Fibroblast of lung (primary cell): ENCODE measurements around the gene SLC8A3. TPM values are rescaled to one million over a fixed set of nuclear protein-coding genes. Genes with fewer than 3 reads are reported as not detected.
A peak's percentile ranks its signal among the peaks of the same experiment; 100 is the strongest.

Source experiments
- DNase-seq, 2 donors: peaks; one replicate each; pipeline versions ENCODE4 v3.0.0 to v3.0.0-alpha.2; 2010; ENCODE audit warnings: low read depth in 2 of 2
- H2AFZ ChIP-seq: 2 replicates; pipeline ENCODE4 v1.5.1; 2012; ENCODE audit warnings: low read length, control low read depth, inconsistent platforms
- H3K27ac ChIP-seq: 2 replicates; pipeline ENCODE4 v1.5.1; 2011; ENCODE audit warnings: low read length, control low read depth; ENCODE audit not compliant: insufficient read depth
- H3K27me3 ChIP-seq: 2 replicates; pipeline ENCODE4 v1.5.1; 2011; ENCODE audit warnings: mild to moderate bottlenecking, low read length; ENCODE audit not compliant: control insufficient read depth, insufficient read depth
- H3K36me3 ChIP-seq: 2 replicates; pipeline ENCODE4 v1.5.1; 2011; ENCODE audit warnings: low read length; ENCODE audit not compliant: control insufficient read depth, insufficient read depth
- H3K4me1 ChIP-seq: 2 replicates; pipeline ENCODE4 v1.5.1; 2011; ENCODE audit warnings: low read length; ENCODE audit not compliant: control insufficient read depth, insufficient read depth; ENCODE audit errors: extremely low read depth
- H3K4me2 ChIP-seq: 2 replicates; pipeline ENCODE4 v1.5.1; 2011; ENCODE audit warnings: low read length, control low read depth; ENCODE audit not compliant: insufficient read depth; ENCODE audit errors: extremely low read depth
- H3K4me3 ChIP-seq, 4 experiments: fragments of 200-600 bp in 1 of 4; sonication (generic) in 1 of 4; replicated peaks in 1 of 4; 2 replicates each; pipeline ENCODE4 v1.5.1; 2011 to 2016; ENCODE audit warnings: low read length in 4 of 4, low read depth in 3 of 4, mild to moderate bottlenecking in 3 of 4, control low read depth in 2 of 4, inconsistent platforms in 1 of 4, mixed read lengths in 1 of 4; ENCODE audit not compliant: insufficient read depth in 1 of 4; ENCODE audit errors: control extremely low read depth in 1 of 4
- H3K79me2 ChIP-seq: 2 replicates; pipeline ENCODE4 v1.5.1; 2012; ENCODE audit warnings: mild to moderate bottlenecking, low read length, inconsistent platforms; ENCODE audit not compliant: control insufficient read depth, insufficient read depth
- H3K9ac ChIP-seq: 2 replicates; pipeline ENCODE4 v1.5.1; 2011; ENCODE audit warnings: mild to moderate bottlenecking, low read length, control low read depth; ENCODE audit not compliant: insufficient read depth
- H3K9me3 ChIP-seq: 2 replicates; pipeline ENCODE4 v1.5.1; 2012; ENCODE audit warnings: low read depth, low read length; ENCODE audit not compliant: control insufficient read depth, insufficient read depth
- H4K20me1 ChIP-seq: 2 replicates; pipeline ENCODE4 v1.5.1; 2011; ENCODE audit warnings: low read length; ENCODE audit not compliant: control insufficient read depth, insufficient read depth; ENCODE audit errors: extremely low read depth
- CTCF ChIP-seq, 2 donors: IDR thresholded peaks in 1 of 2; conservative IDR thresholded peaks in 1 of 2; 1 replicate in 1 of 2; 2 replicates in 1 of 2; pipeline ENCODE4 v1.5.1; 2011 to 2012; ENCODE audit warnings: low read length in 2 of 2, control low read depth in 1 of 2, inconsistent platforms in 1 of 2, low read depth in 1 of 2, mild to moderate bottlenecking in 1 of 2
- EZH2 ChIP-seq: IDR thresholded peaks from 2 replicates; pipeline ENCODE4 v1.5.1; 2012; ENCODE audit warnings: low read length, control low read depth, mild to moderate bottlenecking; ENCODE audit errors: missing control alignments
- polyA plus RNA-seq, 2 donors: library from polyadenylated mRNA; depleted of rRNA in 1 of 2; stranded (reverse) in 1 of 2; unstranded in 1 of 2; fragments of >200 nt; gene quantifications; 2 replicates each; pipeline ENCODE4 v1.2.1, GENCODE V29; 2011 to 2012; ENCODE audit warnings: missing spikeins in 1 of 2
- total RNA-seq: library from RNA; depleted of rRNA; stranded (reverse); fragments of >200 nt; gene quantifications from 2 replicates; pipeline ENCODE4 v1.2.1, GENCODE V29; 2014

Gene SLC8A3
- total and polyA plus RNA-seq, 2 donors (not counting 1 experiment from before 2014, with no cell fraction given) = under 0.01 to 0.03 TPM

DNA sequence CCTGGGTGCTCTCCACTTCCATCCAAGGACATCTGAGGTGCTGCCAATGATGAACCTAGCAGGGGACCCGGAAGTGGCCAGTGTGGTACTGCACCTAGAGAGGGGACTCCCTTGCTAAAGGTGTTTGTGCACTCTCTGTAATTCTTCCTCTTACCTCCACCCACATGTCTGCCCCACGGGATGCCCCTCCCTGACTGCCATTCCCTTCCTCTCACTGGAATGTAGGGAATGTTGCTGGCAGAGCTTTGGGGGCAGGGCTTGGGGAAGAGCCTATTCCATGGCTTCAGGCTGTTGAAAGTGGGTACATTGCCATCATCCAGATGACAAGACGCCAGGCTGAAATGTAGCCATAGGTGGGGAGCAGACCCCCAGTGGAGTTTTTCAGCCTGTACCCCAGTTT, 156.3 kb downstream of the SLC8A3 start:
- TF ChIP-seq EZH2 (no peak), CTCF (conservative IDR thresholded peaks at IDR 0.05 in 1 of 2, IDR thresholded peaks at IDR 0.05 in 1 of 2; ENCODE audit: low read depth in 1 of 2, low read length in 2 of 2) (no peak)
- Histone ChIP-seq H2AFZ (no peak overlapping the region), H3K4me2 (no peak overlapping the region), H3K9me3 (no peaks in the 10 kb centered on the region), H3K27ac (no peak overlapping the region), H3K9ac (no peak overlapping the region), H3K27me3 (no peaks in the 10 kb centered on the region), H3K4me1 (no peaks in the 10 kb centered on the region), H3K4me3 (no peak overlapping the region), H3K79me2 (no peaks in the 10 kb centered on the region), H3K36me3 (no peaks in the 10 kb centered on the region), H4K20me1 (no peaks in the 10 kb centered on the region)
- peak in 1 of 2 donors; percentile 12 for DNase-seq

DNA sequence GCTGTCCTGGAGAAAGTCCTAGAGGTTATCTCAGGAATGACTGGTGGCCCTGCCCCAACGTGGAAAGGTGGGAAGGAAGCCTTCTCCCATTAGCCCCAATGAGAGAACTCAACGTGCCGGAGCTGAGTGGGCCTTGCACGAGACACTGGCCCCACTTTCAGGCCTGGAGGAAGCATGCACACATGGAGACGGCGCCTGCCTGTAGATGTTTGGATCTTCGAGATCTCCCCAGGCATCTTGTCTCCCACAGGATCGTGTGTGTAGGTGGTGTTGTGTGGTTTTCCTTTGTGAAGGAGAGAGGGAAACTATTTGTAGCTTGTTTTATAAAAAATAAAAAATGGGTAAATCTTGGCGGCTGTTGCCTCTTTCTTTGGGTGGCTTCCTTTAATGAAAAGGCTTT, 156.7 kb downstream of the SLC8A3 start:
- Histone ChIP-seq H4K20me1 (no peaks in the 10 kb centered on the region), H3K4me3 (no peak overlapping the region), H3K27me3 (no peaks in the 10 kb centered on the region), H3K27ac (no peak overlapping the region), H3K4me1 (no peaks in the 10 kb centered on the region), H3K79me2 (no peaks in the 10 kb centered on the region), H3K36me3 (no peaks in the 10 kb centered on the region), H3K4me2 (no peak overlapping the region), H3K9me3 (no peaks in the 10 kb centered on the region), H3K9ac (no peak overlapping the region), H2AFZ (no peak overlapping the region)
- DNase-seq = no peak
- TF ChIP-seq EZH2 = no peak
- TF ChIP-seq CTCF (conservative IDR thresholded peaks at IDR 0.05 in 1 of 2, IDR thresholded peaks at IDR 0.05 in 1 of 2; ENCODE audit: low read depth in 1 of 2, low read length in 2 of 2) = no peak

GRCh38 chr14:70029296-70030132, 159.2 kb downstream of the SLC8A3 start:
- no peak overlapping the region for H3K4me2 ChIP-seq
- H3K4me1 ChIP-seq = no peaks in the 10 kb centered on the region
- no peaks in the 10 kb centered on the region for H3K27me3 ChIP-seq
- DNase-seq = no peak
- no peak overlapping the region for H2AFZ ChIP-seq
- no peaks in the 10 kb centered on the region for H3K9me3 ChIP-seq
- H4K20me1 ChIP-seq = no peaks in the 10 kb centered on the region
- no peaks in the 10 kb centered on the region for H3K36me3 ChIP-seq
- no peak overlapping the region for H3K4me3 ChIP-seq
- H3K27ac ChIP-seq = no peak overlapping the region
- H3K9ac ChIP-seq = no peak overlapping the region
- no peaks in the 10 kb centered on the region for H3K79me2 ChIP-seq
- TF ChIP-seq CTCF (conservative IDR thresholded peaks at IDR 0.05 in 1 of 2, IDR thresholded peaks at IDR 0.05 in 1 of 2; ENCODE audit: low read depth in 1 of 2, low read length in 2 of 2) (no peak), EZH2 (no peak)
